Mesothelial cell of epicardium (in vitro differentiated cells): ENCODE measurements around the gene RNGTT. TPM values are rescaled to one million over a fixed set of nuclear protein-coding genes. Genes with fewer than 3 reads are reported as not detected.

Source experiments
- DNase-seq, 2 experiments: peaks; one replicate each; pipeline ENCODE4 v3.0.0; 2021; ENCODE audit warnings: low spot score in 2 of 2; ENCODE audit not compliant: unreplicated experiment in 2 of 2
- H3K27ac Mint-ChIP-seq: 2 replicates; pipeline ENCODE4 v1.8.0; 2021; ENCODE audit warnings: mixed read lengths
- H3K27me3 Mint-ChIP-seq: 2 replicates; pipeline ENCODE4 v1.8.0; 2021; ENCODE audit warnings: low read depth, mixed read lengths
- H3K36me3 Mint-ChIP-seq: 2 replicates; pipeline ENCODE4 v1.8.0; 2021; ENCODE audit warnings: mixed read lengths
- H3K4me1 Mint-ChIP-seq: 2 replicates; pipeline ENCODE4 v1.8.0; 2021; ENCODE audit warnings: mixed read lengths
- H3K4me3 Mint-ChIP-seq: 2 replicates; pipeline ENCODE4 v1.8.0; 2021; ENCODE audit warnings: mild to moderate bottlenecking, moderate library complexity, mixed read lengths
- H3K9me3 Mint-ChIP-seq: 2 replicates; pipeline ENCODE4 v1.8.0; 2021; ENCODE audit warnings: mixed read lengths
- CTCF ChIP-seq: fragments of 200-600 bp; sonication (generic); IDR thresholded peaks from one replicate; pipeline ENCODE4 v1.5.0; 2021; ENCODE audit warnings: antibody characterized with exemption; ENCODE audit not compliant: unreplicated experiment
- total RNA-seq: library from RNA; stranded (reverse); gene quantifications from 3 replicates; pipeline ENCODE4 v1.2.1, GENCODE V29; 2021

Gene RNGTT
- total RNA-seq, 1 donor from 2014 or later = 16.5 TPM

DNA sequence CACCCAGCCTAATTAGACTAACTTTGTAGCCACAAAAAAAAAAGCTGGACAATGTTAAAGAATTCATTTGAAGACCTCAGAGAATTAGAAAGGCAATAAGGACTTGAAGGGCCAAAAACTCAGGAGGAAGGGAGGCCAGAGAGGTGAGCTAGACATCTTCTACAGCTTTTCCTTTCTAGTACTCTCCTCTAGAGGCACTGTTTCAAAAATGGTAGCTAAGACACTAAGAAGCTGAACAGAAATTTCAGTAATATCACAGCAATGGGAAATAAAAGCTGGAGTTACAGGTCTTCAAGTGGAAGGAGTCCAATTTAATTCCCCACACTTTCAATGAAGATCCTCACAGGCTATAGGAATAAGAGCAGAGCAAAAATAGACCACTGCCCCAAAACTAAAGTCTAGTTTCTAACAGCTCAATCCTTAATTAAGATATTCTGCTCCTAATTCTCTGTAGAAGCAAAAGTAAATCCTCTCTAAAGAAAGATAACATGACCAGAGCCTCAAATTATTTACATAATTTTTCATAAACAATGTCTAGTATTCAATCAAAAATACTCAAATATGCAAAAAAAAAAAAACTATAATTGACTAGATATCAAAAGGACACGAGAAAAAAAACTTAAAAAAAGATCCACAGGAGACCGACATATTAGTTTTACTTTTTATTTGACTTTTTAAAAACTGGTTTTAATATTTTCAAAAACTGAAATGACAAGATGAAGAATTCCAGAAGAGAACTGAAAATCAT is 63.7 kb downstream of the RNGTT start:
- Mint-ChIP-seq H3K27me3 (no peaks in the 10 kb centered on the region), H3K9me3 (no peaks in the 10 kb centered on the region), H3K36me3 (peaks cover 23% of the 10 kb centered on the region), H3K4me1 (no peaks in the 10 kb centered on the region), H3K27ac (no peak overlapping the region), H3K4me3 (no peak overlapping the region)
- no peak for DNase-seq
- no peak for TF ChIP-seq CTCF

DNA sequence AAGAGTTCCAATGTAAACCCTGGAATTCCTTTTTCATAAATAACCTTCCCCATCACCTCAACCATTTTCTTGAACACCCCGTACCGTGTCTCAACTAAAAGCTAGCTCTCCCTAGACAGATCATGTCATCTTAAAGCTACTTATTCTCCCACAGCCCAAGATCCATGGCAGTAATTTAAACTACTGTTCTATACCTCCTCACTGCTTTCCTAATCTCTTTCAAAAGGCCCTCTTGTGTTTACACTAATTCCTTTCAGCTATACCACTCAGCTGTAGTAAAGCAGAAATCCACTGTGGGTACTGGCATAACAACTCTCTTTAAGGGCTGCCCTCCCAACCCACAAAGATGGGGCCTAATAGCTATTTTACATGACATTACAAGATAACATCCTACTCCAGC is 67.5 kb downstream of the RNGTT start:
- DNase-seq = no peak
- H3K36me3 Mint-ChIP-seq = peaks cover 9% of the 10 kb centered on the region
- H3K4me1 Mint-ChIP-seq = peaks cover 3% of the 10 kb centered on the region
- H3K27ac Mint-ChIP-seq = no peak overlapping the region
- H3K9me3 Mint-ChIP-seq = no peaks in the 10 kb centered on the region
- H3K27me3 Mint-ChIP-seq = no peaks in the 10 kb centered on the region
- no peak overlapping the region for H3K4me3 Mint-ChIP-seq
- TF ChIP-seq CTCF = no peak

DNA sequence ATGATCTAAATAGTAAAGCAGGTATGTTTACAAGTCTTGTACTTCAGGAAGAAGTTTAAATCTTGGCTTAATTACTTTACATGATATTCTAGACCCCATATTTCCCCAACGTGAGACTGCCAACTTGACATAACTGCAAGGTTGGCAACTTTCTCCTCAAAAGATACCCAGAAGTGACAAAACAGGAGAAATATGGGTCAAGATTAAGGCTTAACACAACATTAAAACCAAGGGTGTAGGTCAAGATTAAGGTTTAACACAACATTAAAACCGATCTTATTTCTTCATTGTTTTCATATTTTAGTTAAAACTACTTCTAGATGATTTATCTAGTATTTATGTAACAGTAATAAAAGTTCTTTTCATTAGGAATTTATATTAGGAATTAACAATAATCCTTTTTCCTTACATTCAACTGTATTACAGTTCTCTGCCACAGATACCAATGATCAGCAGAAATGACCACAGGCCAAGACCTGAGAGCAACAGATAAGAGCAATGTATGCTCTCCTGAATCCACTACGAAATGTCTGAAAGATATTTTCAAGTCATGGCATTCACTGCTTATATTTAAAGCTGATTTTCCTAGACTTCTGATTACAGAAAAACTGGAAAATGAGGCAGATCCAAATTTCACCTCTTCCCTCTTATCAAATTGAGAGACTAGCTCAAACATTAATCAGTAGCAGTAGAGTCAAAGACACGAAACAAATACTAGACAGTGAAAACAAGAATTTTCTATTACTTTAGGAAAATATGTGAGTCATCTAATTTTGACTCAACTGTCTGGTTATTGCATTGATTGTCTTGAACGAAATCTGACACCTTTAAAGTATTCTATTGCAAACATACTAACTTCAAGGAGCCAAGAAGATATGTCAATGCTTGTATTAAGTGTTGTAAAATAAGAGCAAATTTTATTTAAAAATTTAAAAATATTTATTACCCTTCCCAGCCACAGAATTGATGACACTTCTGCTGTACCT is 72.3 kb downstream of the RNGTT start:
- Mint-ChIP-seq H3K27ac (no peak overlapping the region), H3K4me3 (no peak overlapping the region), H3K4me1 (peaks cover 3% of the 10 kb centered on the region), H3K9me3 (no peaks in the 10 kb centered on the region), H3K27me3 (no peaks in the 10 kb centered on the region), H3K36me3 (peaks cover 9% of the 10 kb centered on the region)
- no peak for TF ChIP-seq CTCF
- no peak for DNase-seq

DNA sequence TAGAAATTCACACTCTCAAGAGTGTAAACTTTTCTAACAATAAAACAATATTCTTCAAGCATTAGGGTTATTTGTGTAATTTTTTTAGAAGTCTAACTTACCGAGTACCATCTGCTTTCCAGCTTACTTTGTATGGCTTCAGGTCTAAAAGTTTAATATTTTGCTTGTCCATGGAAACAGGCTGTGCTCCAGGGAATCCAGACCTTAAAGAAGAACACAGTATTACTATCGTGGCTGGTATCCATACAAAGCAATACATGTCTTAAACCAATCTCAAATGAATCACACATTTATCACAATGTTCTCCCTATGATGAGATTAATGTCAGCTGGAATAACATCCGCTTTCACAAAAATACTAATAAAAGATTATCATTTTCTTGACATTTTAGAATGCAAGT is 73.0 kb downstream of the RNGTT start:
- peaks cover 3% of the 10 kb centered on the region for H3K4me1 Mint-ChIP-seq
- peaks cover 4% of the 10 kb centered on the region for H3K9me3 Mint-ChIP-seq
- no peak for TF ChIP-seq CTCF
- DNase-seq = no peak
- H3K27me3 Mint-ChIP-seq = no peaks in the 10 kb centered on the region
- H3K27ac Mint-ChIP-seq = no peak overlapping the region
- H3K4me3 Mint-ChIP-seq = no peak overlapping the region
- H3K36me3 Mint-ChIP-seq = peaks cover 14% of the 10 kb centered on the region

GRCh38 chr6:88884361-88884760 is 79.1 kb downstream of the RNGTT start:
- TF ChIP-seq CTCF = no peak
- Mint-ChIP-seq H3K27me3 (no peaks in the 10 kb centered on the region), H3K9me3 (peaks cover 18% of the 10 kb centered on the region), H3K4me1 (peaks cover 12% of the 10 kb centered on the region), H3K4me3 (no peak overlapping the region), H3K36me3 (peaks cover 28% of the 10 kb centered on the region), H3K27ac (no peak overlapping the region)
- DNase-seq = no peak
